Fibroblast of villous mesenchyme (primary cell): ENCODE data around the gene TBCCD1. TPM values are rescaled to one million over a fixed set of nuclear protein-coding genes. Genes with fewer than 3 reads are reported as not detected.
A peak's percentile ranks its signal among the peaks of the same experiment; 100 is the strongest.
"Not testable (repeated sequence)": the region's sequence is repeated elsewhere in the genome, so short reads cannot be mapped to it uniquely, and the experiment has no call there.

ENCODE experiments used
- DNase-seq: peaks from one replicate; pipeline ENCODE4 v3.0.0-alpha.2; 2010; ENCODE audit warnings: low read depth
- H3K4me3 ChIP-seq: 2 replicates; pipeline ENCODE4 v1.5.1; 2011; ENCODE audit warnings: low read depth, mild to moderate bottlenecking, low read length
- total RNA-seq: library from RNA; depleted of rRNA; stranded (reverse); fragments of >200 nt; gene quantifications from 2 replicates; pipeline ENCODE4 v1.2.3, GENCODE V29; 2012
- TF ChIP-seq, protein P1 (sequence below): IDR thresholded peaks from 2 replicates; pipeline ENCODE4 v1.5.1; 2012; ENCODE audit warnings: low read depth, mild to moderate bottlenecking, low read length; ENCODE audit not compliant: insufficient read depth

TBCCD1 gene
- total RNA-seq, 1 donor: 25.9 TPM

DNA sequence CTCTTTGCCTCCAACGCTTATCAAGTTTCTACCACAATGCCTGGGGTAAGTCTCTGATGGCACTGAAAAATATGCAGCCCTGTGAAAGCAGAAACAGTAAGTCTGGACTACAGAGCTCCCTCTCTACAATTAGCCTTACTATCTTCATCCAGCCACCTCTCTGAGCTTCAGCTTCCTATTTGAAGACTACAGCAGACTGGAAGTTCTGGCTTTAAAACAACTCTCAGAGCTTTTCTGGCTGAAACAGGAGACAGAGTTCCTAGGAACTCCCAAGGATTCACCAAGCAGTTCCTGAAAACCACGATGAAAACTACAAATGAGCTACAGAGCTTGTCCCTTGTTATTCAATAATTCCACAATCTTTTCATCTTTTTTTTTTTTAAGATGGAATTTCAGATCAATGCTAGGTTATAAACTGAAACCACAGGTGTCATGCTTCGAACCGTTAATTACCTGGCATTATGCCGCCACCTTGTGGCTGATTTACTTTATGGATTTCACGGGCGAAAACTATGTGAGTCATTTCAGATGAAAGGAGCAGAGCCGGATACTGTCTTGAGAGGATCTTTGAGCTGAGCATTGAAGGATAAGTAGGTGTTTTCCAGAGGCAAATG is 26.8 kb downstream of the TBCCD1 start:
- DNase-seq: peak; percentile 75
- TF ChIP-seq, protein P1, sequence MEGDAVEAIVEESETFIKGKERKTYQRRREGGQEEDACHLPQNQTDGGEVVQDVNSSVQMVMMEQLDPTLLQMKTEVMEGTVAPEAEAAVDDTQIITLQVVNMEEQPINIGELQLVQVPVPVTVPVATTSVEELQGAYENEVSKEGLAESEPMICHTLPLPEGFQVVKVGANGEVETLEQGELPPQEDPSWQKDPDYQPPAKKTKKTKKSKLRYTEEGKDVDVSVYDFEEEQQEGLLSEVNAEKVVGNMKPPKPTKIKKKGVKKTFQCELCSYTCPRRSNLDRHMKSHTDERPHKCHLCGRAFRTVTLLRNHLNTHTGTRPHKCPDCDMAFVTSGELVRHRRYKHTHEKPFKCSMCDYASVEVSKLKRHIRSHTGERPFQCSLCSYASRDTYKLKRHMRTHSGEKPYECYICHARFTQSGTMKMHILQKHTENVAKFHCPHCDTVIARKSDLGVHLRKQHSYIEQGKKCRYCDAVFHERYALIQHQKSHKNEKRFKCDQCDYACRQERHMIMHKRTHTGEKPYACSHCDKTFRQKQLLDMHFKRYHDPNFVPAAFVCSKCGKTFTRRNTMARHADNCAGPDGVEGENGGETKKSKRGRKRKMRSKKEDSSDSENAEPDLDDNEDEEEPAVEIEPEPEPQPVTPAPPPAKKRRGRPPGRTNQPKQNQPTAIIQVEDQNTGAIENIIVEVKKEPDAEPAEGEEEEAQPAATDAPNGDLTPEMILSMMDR: peak; percentile 60
- H3K4me3 ChIP-seq: no peak overlapping the region

DNA sequence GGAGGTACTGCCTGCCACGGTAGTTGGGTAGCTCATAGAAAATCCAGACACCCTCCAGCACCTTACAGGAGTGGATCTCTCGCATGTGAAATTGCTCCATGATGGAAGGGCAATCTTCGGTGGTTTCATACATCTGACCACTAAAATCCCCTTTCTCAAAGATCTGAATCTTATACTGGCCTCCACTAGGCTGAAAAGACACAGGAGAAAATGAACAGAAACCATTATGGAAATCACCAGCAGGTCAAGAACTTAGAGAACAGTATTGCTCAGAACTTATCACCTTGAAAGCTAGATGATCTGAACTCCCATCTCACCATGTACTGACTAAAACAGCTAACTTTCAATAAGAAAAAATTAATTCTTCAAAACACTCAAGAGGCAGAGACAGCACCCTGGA is 28.4 kb downstream of the TBCCD1 start:
- TF ChIP-seq, protein P1: no peak
- DNase-seq: no peak

DNA sequence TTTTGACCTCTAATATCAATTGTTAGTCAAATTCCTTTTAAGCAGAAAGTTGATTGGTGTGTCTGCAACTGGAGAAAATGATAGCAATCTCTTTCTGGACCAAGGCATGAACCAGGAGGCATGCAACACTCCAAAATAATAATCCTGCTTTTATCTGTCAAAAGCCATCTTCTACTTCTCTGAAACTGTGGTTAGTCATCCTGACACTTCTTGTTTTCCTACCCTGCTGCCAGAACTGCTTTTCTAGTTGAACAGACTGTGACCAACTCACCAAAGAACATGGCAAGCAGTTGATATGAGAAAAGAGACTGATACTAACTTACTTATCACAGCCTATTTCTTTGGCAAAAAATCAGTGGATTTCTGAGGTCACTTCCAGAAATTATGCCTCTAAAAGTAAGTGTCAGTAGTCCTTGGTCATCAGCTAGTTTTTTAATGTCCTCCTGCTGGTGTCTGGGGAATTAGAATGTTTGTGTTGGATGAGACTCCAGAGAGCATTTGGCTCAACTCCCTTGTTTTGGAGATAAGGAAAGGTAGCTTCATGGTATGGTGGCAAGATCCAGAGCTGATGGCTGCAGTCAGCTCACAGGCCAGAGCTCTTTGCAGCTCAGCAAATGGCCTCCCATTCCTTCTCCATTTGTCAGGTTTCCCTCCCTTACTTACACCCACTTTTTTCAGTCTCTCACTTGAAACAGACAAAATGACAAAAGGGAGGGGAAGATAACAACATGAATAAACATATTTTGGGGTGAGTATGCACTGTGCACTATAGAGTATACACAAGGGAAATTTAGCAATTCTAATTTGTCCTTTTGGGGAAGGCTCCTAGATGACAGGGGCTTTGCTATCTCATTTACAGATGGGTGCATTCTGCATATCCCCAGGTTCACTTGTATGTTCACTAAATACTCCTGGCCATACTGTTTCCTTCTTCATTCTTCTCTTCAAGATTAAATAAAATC is 30.0 kb downstream of the TBCCD1 start:
- no peak overlapping the region for H3K4me3 ChIP-seq
- TF ChIP-seq, protein P1: no peak
- no peak for DNase-seq

More for the DNA sequence above, 28.4 kb downstream of the TBCCD1 start:
- H3K4me3 ChIP-seq: no peak overlapping the region

DNA sequence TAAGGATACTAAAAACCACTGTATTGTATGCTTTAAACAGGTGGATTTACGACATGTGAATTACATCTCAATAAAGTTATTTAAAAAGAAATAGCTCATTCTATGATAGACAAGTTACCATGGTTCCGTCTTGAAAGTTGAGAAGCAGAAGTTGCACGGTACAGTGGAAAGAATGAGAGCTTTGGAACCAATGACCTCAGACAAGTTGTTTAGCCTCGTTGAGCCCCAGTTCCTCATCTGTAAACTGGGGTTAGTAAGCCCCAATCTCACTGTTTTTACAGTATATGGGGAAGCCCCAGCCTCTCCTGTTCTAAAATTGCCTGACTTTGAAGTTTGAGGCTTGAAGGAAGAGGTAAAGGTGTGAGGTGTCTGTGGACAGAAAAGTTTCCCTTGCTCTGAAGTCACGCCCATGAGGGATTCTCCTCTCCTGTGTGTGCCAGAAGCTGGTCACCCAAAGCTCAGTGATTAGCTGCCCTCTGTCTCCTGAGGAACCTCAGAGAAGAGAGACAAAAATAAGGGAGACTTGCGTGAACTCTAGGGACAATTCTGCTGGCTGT is 32.9 kb downstream of the TBCCD1 start:
- H3K4me3 ChIP-seq: no peak overlapping the region
- TF ChIP-seq, protein P1: no peak
- no peak for DNase-seq

DNA sequence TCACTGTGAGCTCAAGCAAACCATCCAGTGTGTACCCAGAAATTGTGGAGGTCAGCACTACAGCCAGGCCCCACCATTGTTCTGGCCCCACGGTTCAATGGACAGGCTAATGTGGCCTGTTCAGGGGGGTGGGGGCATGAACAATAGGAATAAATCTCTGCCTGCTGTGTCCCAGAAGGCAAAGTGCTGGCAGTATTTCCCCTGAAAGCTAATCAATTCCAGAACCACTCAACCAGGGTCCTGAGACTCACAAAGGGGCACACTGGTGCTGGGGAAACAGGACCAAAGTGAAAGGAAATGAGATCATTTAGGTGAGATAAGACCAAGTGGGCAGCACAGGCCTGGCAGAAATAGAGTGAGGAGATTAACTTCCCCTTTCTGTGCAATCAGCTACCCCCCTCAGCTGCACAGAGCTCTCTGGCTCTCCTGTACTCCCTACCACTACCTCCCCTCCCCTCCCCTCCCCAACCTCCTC is 34.5 kb downstream of the TBCCD1 start:
- H3K4me3 ChIP-seq: no peak overlapping the region
- TF ChIP-seq, protein P1: no peak
- no peak for DNase-seq

DNA sequence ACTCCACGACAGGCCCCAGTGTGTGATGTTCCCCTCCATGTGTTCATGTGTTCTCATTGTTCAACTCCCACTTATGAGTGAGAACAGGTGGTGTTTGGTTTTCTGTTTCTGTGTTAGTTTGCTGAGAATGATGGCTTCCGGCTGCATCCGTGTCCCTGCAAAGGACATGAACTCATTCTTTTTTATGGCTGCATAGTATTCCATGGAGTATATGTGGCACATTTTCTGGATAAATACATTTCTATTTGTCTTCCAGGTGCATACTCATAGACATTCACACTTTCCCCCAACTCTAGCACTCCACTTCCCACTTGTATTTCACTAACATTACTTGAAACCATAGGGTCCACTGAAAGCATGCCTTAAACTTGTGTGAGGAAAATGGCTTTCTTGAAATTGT is 35.4 kb downstream of the TBCCD1 start:
- not testable (repeated sequence) for DNase-seq, H3K4me3 ChIP-seq

DNA sequence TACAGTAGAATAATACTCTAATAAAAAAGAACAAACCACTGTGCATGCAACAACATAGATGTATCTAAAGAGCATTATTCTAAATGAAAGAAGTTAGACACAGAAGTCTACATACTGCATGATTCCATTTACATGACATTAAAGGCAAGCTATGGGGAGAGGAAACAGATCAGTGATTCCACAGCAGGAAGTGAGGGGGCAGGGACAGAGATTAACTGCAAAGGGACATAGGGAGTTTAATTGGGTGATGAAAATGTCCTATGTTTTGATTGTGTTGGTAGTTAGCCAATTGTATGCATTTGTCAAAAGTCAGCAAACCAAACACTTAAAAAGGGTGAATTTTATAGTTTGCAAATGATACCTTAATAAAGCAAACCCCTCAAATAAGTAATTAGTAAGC is 36.7 kb downstream of the TBCCD1 start:
- DNase-seq: no peak
- H3K4me3 ChIP-seq: no peak overlapping the region
- TF ChIP-seq, protein P1: no peak
